ENCODE data around the gene CEP78.
A peak's percentile ranks its signal among the peaks of the same experiment; 100 is the strongest.
"Not testable (repeated sequence)": the region's sequence is repeated elsewhere in the genome, so short reads cannot be mapped to it uniquely, and the experiment has no call there.

CEP78 gene, protein sequence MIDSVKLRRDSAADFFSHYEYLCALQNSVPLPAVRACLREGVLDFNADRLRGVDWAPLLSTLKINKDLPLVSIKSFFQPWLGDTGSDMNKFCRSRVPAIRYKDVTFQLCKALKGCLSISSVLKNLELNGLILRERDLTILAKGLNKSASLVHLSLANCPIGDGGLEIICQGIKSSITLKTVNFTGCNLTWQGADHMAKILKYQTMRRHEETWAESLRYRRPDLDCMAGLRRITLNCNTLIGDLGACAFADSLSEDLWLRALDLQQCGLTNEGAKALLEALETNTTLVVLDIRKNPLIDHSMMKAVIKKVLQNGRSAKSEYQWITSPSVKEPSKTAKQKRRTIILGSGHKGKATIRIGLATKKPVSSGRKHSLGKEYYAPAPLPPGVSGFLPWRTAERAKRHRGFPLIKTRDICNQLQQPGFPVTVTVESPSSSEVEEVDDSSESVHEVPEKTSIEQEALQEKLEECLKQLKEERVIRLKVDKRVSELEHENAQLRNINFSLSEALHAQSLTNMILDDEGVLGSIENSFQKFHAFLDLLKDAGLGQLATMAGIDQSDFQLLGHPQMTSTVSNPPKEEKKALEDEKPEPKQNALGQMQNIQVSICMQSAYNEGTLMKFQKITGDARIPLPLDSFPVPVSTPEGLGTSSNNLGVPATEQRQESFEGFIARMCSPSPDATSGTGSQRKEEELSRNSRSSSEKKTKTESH

GRCh38 chr9:78235762-78236550, at the start of gene CEP78:
Gene CEP78, plus strand, starts transcription at chr9:78236075. Its CDS starts 276 bp downstream, at chr9:78236351.
- peak; percentile 62 to 75 for DNase-seq (ENCODE audit: low read depth in 2 of 2, low spot score in 1 of 2)

DNA sequence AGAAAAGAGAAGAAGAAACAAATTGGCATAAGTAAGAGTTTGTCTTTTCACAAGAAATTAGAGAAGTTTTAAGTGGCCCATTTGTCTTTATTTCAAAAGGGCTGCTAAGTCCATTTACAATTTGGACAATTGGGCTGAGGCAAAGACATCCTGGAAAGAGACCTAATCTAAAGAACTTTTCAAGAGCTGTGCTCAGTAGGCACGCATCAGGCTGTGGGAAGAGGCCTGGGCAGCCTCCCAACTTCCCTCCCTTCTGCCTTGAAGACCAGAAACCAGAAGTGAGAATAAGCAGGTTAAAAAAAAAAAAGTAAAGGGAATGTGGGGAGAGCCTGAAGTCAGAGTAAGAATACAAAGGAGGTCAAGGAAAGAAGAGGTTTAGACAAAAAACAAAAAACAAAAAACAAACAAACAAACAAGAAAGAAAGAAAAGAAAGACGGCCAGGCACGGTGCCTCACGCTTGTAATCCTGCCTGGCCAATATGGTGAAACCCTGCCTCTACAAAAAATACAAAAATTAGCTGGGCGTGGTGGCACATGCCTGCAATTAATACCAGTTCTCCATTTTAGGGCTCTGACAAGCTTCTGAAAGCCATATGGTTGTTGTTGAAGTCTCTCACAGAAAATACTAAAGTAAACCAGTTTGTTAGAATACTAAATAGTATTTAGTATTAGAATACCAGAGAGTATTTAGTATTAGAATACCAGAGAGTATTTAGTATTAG, 48.0 kb upstream of the CEP78 start:
- DNase-seq (ENCODE audit: low read depth in 2 of 2, low spot score in 1 of 2): no peak

GRCh38 chr9:78188594-78188993, 47.3 kb upstream of the CEP78 start:
- no peak for DNase-seq (ENCODE audit: low read depth in 2 of 2, low spot score in 1 of 2)

DNA sequence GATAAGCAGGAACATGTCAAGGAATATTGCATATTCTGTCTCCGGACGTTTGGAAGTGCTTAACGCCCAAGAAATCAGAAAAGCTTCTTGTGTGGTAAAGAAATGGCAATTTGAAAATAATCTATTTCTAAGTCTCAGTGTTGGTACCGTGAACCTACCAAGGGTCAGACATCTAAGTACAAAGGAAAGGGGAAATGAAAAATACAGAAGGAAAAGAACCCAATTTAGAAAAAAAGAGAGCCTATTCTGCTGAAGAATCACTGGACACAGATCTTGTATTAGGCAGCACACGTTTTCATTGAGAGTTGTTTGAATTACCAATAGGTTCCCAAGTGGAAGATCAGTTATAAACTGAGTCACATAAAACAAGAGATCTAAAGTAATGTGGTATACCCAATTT, 46.9 kb upstream of the CEP78 start:
- DNase-seq (ENCODE audit: low read depth in 2 of 2, low spot score in 1 of 2): no peak

- no peak for DNase-seq (ENCODE audit: low read depth in 2 of 2, low spot score in 1 of 2)
Measured at GRCh38 chr9:78189461-78189860, 46.4 kb upstream of the CEP78 start.

GRCh38 chr9:78191931-78192330, 43.9 kb upstream of the CEP78 start:
- no peak for DNase-seq (ENCODE audit: low read depth in 2 of 2, low spot score in 1 of 2)

DNA sequence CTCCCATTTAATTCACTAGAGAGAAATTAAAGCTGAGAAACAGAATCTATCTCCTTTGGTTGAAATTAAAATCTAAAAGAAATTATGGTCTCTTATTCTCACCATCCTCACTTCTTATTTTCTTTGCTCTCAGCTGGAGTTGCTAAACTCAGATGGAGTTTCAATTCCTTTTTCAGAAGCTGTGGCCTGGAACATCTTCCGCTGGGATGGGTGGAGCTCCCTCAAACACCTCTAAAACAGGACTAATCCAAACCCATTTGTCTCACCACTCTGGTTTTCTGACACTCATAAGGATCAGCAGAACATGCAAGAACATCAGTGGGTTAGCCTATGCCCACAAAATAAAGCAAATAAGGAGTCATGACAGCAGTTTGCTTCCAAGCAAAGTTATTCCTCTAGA, 39.6 kb upstream of the CEP78 start:
- DNase-seq (ENCODE audit: low read depth in 2 of 2, low spot score in 1 of 2): no peak

- DNase-seq (ENCODE audit: low read depth in 2 of 2, low spot score in 1 of 2): peak; percentile 3 to 36
Measured at GRCh38 chr9:78201158-78201777, 34.6 kb upstream of the CEP78 start.

DNA sequence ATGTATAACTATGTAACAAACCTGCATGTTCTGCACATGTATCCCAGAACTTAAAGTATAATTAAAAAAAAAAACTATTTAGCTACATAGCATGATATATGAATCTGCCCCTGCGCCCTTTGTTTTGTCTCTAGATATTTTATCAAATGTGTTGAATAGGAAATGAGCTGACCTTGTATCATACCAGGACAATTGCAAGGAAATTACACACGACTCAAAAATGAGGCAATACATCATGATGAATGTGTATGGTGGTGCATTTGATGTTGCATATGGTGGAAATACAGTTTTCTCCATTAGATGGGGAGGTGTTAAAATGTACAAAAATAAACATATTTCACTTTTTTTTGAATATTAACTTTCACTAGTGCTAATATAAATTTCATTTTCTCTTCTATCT, 28.6 kb upstream of the CEP78 start:
- DNase-seq (ENCODE audit: low read depth in 2 of 2, low spot score in 1 of 2): no peak

GRCh38 chr9:78207901-78208300, 28.0 kb upstream of the CEP78 start:
- no peak for DNase-seq (ENCODE audit: low read depth in 2 of 2, low spot score in 1 of 2)

DNA sequence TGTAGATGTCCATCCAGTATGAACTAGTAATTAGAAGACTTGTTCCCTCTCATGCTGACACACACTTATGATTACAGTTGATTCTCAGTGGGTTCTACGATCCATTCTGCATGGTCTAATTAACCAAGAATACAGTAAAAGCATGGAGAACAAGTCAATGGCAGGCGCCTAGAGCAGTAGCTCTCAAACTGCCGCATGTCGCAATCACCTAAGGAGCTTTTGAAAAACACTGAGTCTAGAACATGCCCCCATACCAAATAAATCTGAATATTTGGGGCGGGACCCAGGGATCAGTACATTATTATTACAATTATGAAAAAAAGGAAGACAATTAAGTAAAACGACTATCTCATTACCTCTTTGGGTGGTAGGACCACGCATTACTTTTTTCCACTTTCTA, 26.7 kb upstream of the CEP78 start:
- DNase-seq (ENCODE audit: low read depth in 2 of 2, low spot score in 1 of 2): no peak

GRCh38 chr9:78210841-78211301, 25.0 kb upstream of the CEP78 start:
- DNase-seq (ENCODE audit: low read depth in 2 of 2, low spot score in 1 of 2): no peak

DNA sequence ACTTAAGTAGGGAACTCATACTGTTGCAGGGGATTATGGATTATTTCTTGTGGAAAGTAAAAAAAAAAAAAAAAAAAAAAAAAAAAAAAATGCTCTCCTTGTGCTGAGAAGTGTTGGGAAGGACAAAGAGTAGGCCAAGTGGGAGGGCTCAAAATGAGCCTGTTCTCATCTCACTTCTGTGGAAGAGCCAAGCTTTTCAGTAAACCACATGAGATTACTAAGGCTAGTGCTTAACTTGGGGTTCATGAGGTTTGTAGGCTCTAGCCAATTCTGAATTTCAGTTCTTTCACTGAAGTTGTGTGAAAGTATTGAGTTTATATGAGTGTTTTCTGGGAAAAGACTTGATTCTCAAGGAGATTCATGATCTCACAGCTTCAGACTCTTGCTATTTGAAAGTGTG, 23.0 kb upstream of the CEP78 start:
- DNase-seq (ENCODE audit: low read depth in 2 of 2, low spot score in 1 of 2): no peak

- no peak for DNase-seq (ENCODE audit: low read depth in 2 of 2, low spot score in 1 of 2)
Measured at GRCh38 chr9:78213712-78214111, 22.2 kb upstream of the CEP78 start.

DNA sequence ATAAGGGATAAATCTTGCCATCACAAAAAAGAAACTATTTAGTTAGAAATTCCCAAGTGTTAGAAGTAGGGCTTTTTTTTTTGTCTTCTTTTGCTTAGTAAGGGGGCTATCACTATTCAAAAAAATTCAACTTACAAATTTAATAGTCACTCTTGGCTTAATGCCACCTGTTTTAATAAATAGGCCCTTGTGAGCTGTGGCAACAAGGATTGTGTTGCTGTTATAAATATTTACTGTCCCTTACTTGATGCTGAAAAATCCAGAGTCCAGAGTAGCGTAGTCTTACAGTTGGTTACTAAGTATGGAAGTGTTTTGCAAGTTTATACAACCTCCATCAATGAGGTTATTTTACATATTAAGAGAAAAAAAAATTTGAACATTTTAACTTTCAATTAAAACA, 21.4 kb upstream of the CEP78 start:
- DNase-seq (ENCODE audit: low read depth in 2 of 2, low spot score in 1 of 2): no peak

- no peak for DNase-seq (ENCODE audit: low read depth in 2 of 2, low spot score in 1 of 2)
Measured at GRCh38 chr9:78215706-78216105, 20.2 kb upstream of the CEP78 start.

DNA sequence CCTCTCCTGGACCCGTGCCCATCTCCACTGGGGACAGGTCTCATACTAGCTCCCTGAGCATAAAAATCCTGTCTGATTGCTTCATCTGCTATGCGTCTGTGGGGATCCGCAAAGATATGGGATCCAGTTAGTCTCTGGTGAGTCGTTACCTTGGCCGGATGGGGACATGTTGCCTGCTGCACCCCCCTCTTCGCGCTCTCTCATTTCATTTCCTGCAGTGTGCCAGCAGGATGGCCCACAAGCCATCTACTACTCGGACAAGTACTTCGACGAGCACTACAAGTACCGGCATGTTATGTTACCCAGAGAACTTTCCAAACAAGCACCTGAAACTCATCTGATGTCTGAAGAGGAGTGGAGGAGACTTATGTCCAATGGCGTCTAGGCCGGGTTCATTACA, 17.0 kb upstream of the CEP78 start:
- DNase-seq (ENCODE audit: low read depth in 2 of 2, low spot score in 1 of 2): no peak

DNA sequence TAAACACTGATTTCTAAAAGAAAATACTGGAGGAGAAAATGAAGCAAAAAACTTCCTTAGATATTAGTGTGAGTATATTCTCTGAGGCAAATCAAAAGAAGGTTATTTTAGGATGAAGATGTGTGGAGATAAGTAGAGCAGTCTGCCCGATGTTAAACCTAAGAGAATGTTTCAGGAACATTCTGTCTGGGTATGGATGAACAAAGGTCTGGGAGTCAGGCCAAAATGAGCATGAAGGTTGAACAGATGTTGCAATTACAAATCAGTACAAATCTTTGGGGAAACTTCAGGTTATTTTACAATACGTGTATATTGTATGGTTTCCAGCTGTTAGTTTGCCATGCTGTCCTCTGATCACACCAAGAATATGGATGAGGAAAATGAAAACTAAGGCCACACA, 14.4 kb upstream of the CEP78 start:
- no peak for DNase-seq (ENCODE audit: low read depth in 2 of 2, low spot score in 1 of 2)

- not testable (repeated sequence) for DNase-seq (ENCODE audit: low read depth in 2 of 2, low spot score in 1 of 2)
Measured at GRCh38 chr9:78221841-78222240, 14.0 kb upstream of the CEP78 start.

- DNase-seq (ENCODE audit: low read depth in 2 of 2, low spot score in 1 of 2): no peak
Measured at GRCh38 chr9:78230761-78231160, 5.1 kb upstream of the CEP78 start.

DNA sequence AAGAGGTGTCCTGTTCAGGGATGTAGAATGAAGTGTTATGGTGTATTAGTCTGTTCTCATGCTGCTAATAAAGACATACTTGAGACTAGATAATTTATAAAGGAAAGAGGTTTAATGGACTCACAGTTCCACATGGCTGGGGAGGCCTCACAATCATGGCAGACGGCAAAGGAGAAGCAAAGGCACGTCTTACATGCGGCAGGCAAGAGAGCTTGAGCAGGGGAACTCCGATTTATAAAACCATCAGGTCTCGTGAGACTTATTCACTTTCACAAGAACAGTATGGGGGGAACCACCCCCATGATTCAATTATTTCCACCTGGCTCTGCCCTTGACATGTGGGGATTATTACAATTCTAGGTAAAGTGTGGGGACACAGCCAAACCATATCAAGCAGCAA, 3.4 kb upstream of the CEP78 start:
- DNase-seq (ENCODE audit: low read depth in 2 of 2, low spot score in 1 of 2): not testable (repeated sequence)
